ENCODE data around the gene GBE1.

GBE1 gene

GRCh38 chr3:81565041-81565440 lies 196.4 kb downstream of the GBE1 start:
- Histone ChIP-seq H3K9ac (ENCODE audit: low read length) (no peak overlapping the region), H3K36me3 (replicated peaks; ENCODE audit: low read depth, low read length) (peaks cover 3% of the 10 kb centered on the region), H3K4me3 (ENCODE audit: low read length) (no peak overlapping the region), H3K27ac (ENCODE audit: low read length) (no peak overlapping the region), H3K4me2 (ENCODE audit: low read length) (no peak overlapping the region), H2AFZ (ENCODE audit: low read depth, low read length) (no peak overlapping the region), H3K4me1 (ENCODE audit: low read length) (no peaks in the 10 kb centered on the region), H3K9me3 (ENCODE audit: insufficient read depth, low read length) (no peaks in the 10 kb centered on the region), H3K79me2 (ENCODE audit: low read length) (no peaks in the 10 kb centered on the region), H3K27me3 (ENCODE audit: low read depth, low read length) (no peaks in the 10 kb centered on the region), H4K20me1 (ENCODE audit: insufficient read depth, low read length) (no peaks in the 10 kb centered on the region)
- TF ChIP-seq EZH2phosphoT487 (IDR thresholded peaks at IDR 0.05; ENCODE audit: low read depth) = no peak
- TF ChIP-seq CTCF (IDR thresholded peaks at IDR 0.05; ENCODE audit: low read depth, low read length) = no peak

- Histone ChIP-seq H2AFZ (ENCODE audit: low read depth, low read length) (no peak overlapping the region), H4K20me1 (ENCODE audit: insufficient read depth, low read length) (no peaks in the 10 kb centered on the region), H3K9me3 (ENCODE audit: insufficient read depth, low read length) (no peaks in the 10 kb centered on the region), H3K27ac (ENCODE audit: low read length) (no peak overlapping the region), H3K4me2 (ENCODE audit: low read length) (no peak overlapping the region), H3K79me2 (ENCODE audit: low read length) (no peaks in the 10 kb centered on the region), H3K4me1 (ENCODE audit: low read length) (peaks cover 5% of the 10 kb centered on the region; the same call in 1 of the 2 replicates), H3K4me3 (ENCODE audit: low read length) (no peak overlapping the region), H3K36me3 (replicated peaks; ENCODE audit: low read depth, low read length) (no peaks in the 10 kb centered on the region), H3K9ac (ENCODE audit: low read length) (no peak overlapping the region), H3K27me3 (ENCODE audit: low read depth, low read length) (no peaks in the 10 kb centered on the region)
- TF ChIP-seq CTCF (IDR thresholded peaks at IDR 0.05; ENCODE audit: low read depth, low read length) = no peak
These were observed 203.3 kb downstream of the GBE1 start for GRCh38 chr3:81558106-81558505.

GRCh38 chr3:81554801-81555200 lies 206.6 kb downstream of the GBE1 start:
- no peak overlapping the region for H3K27ac ChIP-seq (ENCODE audit: low read length)
- H4K20me1 ChIP-seq (ENCODE audit: insufficient read depth, low read length) = no peaks in the 10 kb centered on the region
- TF ChIP-seq CTCF (IDR thresholded peaks at IDR 0.05; ENCODE audit: low read depth, low read length) = no peak
- TF ChIP-seq EZH2phosphoT487 (IDR thresholded peaks at IDR 0.05; ENCODE audit: low read depth) = no peak
- no peak overlapping the region for H3K9ac ChIP-seq (ENCODE audit: low read length)
- no peak overlapping the region for H3K4me2 ChIP-seq (ENCODE audit: low read length)
- H3K4me1 ChIP-seq (ENCODE audit: low read length) = peaks cover 5% of the 10 kb centered on the region; the same call in 1 of the 2 replicates
- no peaks in the 10 kb centered on the region for H3K36me3 ChIP-seq (replicated peaks; ENCODE audit: low read depth, low read length)
- H2AFZ ChIP-seq (ENCODE audit: low read depth, low read length) = no peak overlapping the region
- H3K4me3 ChIP-seq (ENCODE audit: low read length) = no peak overlapping the region
- no peaks in the 10 kb centered on the region for H3K79me2 ChIP-seq (ENCODE audit: low read length)
- H3K9me3 ChIP-seq (ENCODE audit: insufficient read depth, low read length) = 0 out of 2 replicates have a peak, but pooled peaks cover 4% of the 10 kb centered on the region
- no peaks in the 10 kb centered on the region for H3K27me3 ChIP-seq (ENCODE audit: low read depth, low read length)

GRCh38 chr3:81554388-81554787 lies 207.1 kb downstream of the GBE1 start:
- H2AFZ ChIP-seq (ENCODE audit: low read depth, low read length) = no peak overlapping the region
- no peaks in the 10 kb centered on the region for H3K79me2 ChIP-seq (ENCODE audit: low read length)
- H3K4me3 ChIP-seq (ENCODE audit: low read length) = no peak overlapping the region
- no peaks in the 10 kb centered on the region for H4K20me1 ChIP-seq (ENCODE audit: insufficient read depth, low read length)
- no peak overlapping the region for H3K9ac ChIP-seq (ENCODE audit: low read length)
- no peaks in the 10 kb centered on the region for H3K27me3 ChIP-seq (ENCODE audit: low read depth, low read length)
- TF ChIP-seq EZH2phosphoT487 (IDR thresholded peaks at IDR 0.05; ENCODE audit: low read depth) (no peak), CTCF (IDR thresholded peaks at IDR 0.05; ENCODE audit: low read depth, low read length) (no peak)
- no peak overlapping the region for H3K27ac ChIP-seq (ENCODE audit: low read length)
- H3K4me2 ChIP-seq (ENCODE audit: low read length) = no peak overlapping the region
- peaks cover 5% of the 10 kb centered on the region; the same call in 1 of the 2 replicates for H3K4me1 ChIP-seq (ENCODE audit: low read length)
- peaks cover 8% of the 10 kb centered on the region; the same call in 1 of the 2 replicates for H3K9me3 ChIP-seq (ENCODE audit: insufficient read depth, low read length)
- H3K36me3 ChIP-seq (replicated peaks; ENCODE audit: low read depth, low read length) = no peaks in the 10 kb centered on the region
